HEK293 (cell line): Measurements from ENCODE around the gene CLINT1.

Experiments used
- CTCF ChIA-PET: fragments of 350-600 bp; formaldehyde crosslinking; extraction: SDS; loops from one replicate; lab custom pipeline; 2021; ENCODE audit warnings: antibody characterized with exemption; lab: Yijun Ruan, JAX
- POLR2A ChIA-PET: fragments of 300-600 bp; formaldehyde crosslinking; extraction: SDS; loops from one replicate; lab custom pipeline; 2020; ENCODE audit warnings: antibody characterized with exemption, inconsistent platforms; lab: Yijun Ruan, JAX
- H3K27ac ChIP-seq: fragments of 200-500 bp; sonication (Bioruptor generic); 2 replicates; pipeline ENCODE4 v1.5.1; 2014; ENCODE audit warnings: low read depth, low read length, control low read depth, inconsistent platforms; ENCODE audit errors: extremely low read depth
- H3K36me3 ChIP-seq, 2 experiments: fragments of 200-500 bp in 1 of 2; sonication (Bioruptor generic) in 1 of 2; 1 replicate in 1 of 2; 2 replicates in 1 of 2; pipeline ENCODE4 v1.5.1; 2014 to 2017; ENCODE audit warnings: inconsistent platforms in 2 of 2, low read length in 2 of 2; ENCODE audit not compliant: control insufficient read depth in 2 of 2, insufficient read depth in 1 of 2
- H3K4me1 ChIP-seq: fragments of 200-500 bp; sonication (Bioruptor generic); 2 replicates; pipeline ENCODE4 v1.5.1; 2014; ENCODE audit warnings: mild to moderate bottlenecking, low read length, inconsistent platforms; ENCODE audit not compliant: control insufficient read depth, insufficient read depth
- H3K4me3 ChIP-seq: 2 replicates; pipeline ENCODE4 v1.5.1; 2011; ENCODE audit warnings: low read depth, mild to moderate bottlenecking, control low read depth, low read length, moderate library complexity
- H3K9me3 ChIP-seq: fragments of 200-500 bp; sonication (Bioruptor generic); 2 replicates; pipeline ENCODE4 v1.5.1; 2014; ENCODE audit warnings: low read depth, low read length, inconsistent platforms; ENCODE audit not compliant: control insufficient read depth, insufficient read depth
- HOXD13 ChIP-seq: sonication (generic); formaldehyde crosslinking; IDR thresholded peaks from 2 replicates; pipeline ENCODE4 v1.8.0; 2022; ENCODE audit warnings: missing genetic modification reagents, borderline replicate concordance
- KLF9 ChIP-seq: fragments of 450-650 bp; formaldehyde crosslinking; IDR thresholded peaks from 2 replicates; pipeline ENCODE4 v1.5.1; 2016; ENCODE audit warnings: missing biosample characterization, missing genetic modification characterization, low read depth
- SALL2 ChIP-seq: fragments of 450-650 bp; formaldehyde crosslinking; IDR thresholded peaks from 2 replicates; pipeline ENCODE4 v1.5.0; 2017; ENCODE audit warnings: missing biosample characterization, mild to moderate bottlenecking, missing genetic modification characterization, borderline replicate concordance
- YY2 ChIP-seq: fragments of 450-650 bp; formaldehyde crosslinking; IDR thresholded peaks from 2 replicates; pipeline ENCODE4 v1.5.1; 2016; ENCODE audit warnings: missing biosample characterization, missing genetic modification characterization
- ZBTB8A ChIP-seq: fragments of 450-650 bp; formaldehyde crosslinking; IDR thresholded peaks from 2 replicates; pipeline ENCODE4 v1.5.1; 2016; ENCODE audit warnings: missing biosample characterization, missing genetic modification characterization
- ZIC2 ChIP-seq: fragments of 450-650 bp; formaldehyde crosslinking; IDR thresholded peaks from 2 replicates; pipeline ENCODE4 v1.5.1; 2016; ENCODE audit warnings: missing biosample characterization, missing genetic modification characterization
- ZNF140 ChIP-seq: fragments of 450-650 bp; formaldehyde crosslinking; IDR thresholded peaks from 2 replicates; pipeline ENCODE4 v1.5.1; 2016; ENCODE audit warnings: missing biosample characterization, missing genetic modification characterization
- ZNF19 ChIP-seq: fragments of 450-650 bp; formaldehyde crosslinking; IDR thresholded peaks from 2 replicates; pipeline ENCODE4; 2016; ENCODE audit warnings: missing biosample characterization, missing genetic modification characterization, low read depth
- ZNF202 ChIP-seq: fragments of 450-650 bp; formaldehyde crosslinking; IDR thresholded peaks from 2 replicates; pipeline ENCODE4 v1.5.1; 2016; ENCODE audit warnings: missing biosample characterization, missing genetic modification characterization, borderline replicate concordance
- ZNF239 ChIP-seq: fragments of 450-650 bp; formaldehyde crosslinking; IDR thresholded peaks from 2 replicates; pipeline ENCODE4 v1.5.1; 2016; ENCODE audit warnings: missing biosample characterization, missing genetic modification characterization
- ZNF394 ChIP-seq: fragments of 450-650 bp; formaldehyde crosslinking; IDR thresholded peaks from 2 replicates; pipeline ENCODE4 v1.5.1; 2016; ENCODE audit warnings: missing biosample characterization, missing genetic modification characterization, mild to moderate bottlenecking, moderate library complexity, borderline replicate concordance
- ZNF404 ChIP-seq: fragments of 450-650 bp; formaldehyde crosslinking; IDR thresholded peaks from 2 replicates; pipeline ENCODE4 v1.5.1; 2017; ENCODE audit warnings: missing biosample characterization, missing genetic modification characterization
- ZNF423 ChIP-seq: fragments of 450-650 bp; formaldehyde crosslinking; IDR thresholded peaks from 2 replicates; pipeline ENCODE4 v1.5.1; 2016; ENCODE audit warnings: missing biosample characterization, missing genetic modification characterization
- ZNF426 ChIP-seq: fragments of 450-650 bp; formaldehyde crosslinking; IDR thresholded peaks from 2 replicates; pipeline ENCODE4 v1.5.1; 2017; ENCODE audit warnings: missing biosample characterization, missing genetic modification characterization, mild to moderate bottlenecking, inconsistent platforms, moderate library complexity
- ZNF518A ChIP-seq: fragments of 450-650 bp; formaldehyde crosslinking; conservative IDR thresholded peaks from 2 replicates; pipeline ENCODE4 v1.5.1; 2016; ENCODE audit warnings: low read depth, missing biosample characterization, missing genetic modification characterization
- ZNF555 ChIP-seq: fragments of 450-650 bp; formaldehyde crosslinking; conservative IDR thresholded peaks from 2 replicates; pipeline ENCODE4 v1.5.1; 2017; ENCODE audit warnings: missing biosample characterization, mild to moderate bottlenecking, missing genetic modification characterization, inconsistent platforms
- ZNF560 ChIP-seq: fragments of 450-650 bp; formaldehyde crosslinking; IDR thresholded peaks from 2 replicates; pipeline ENCODE4 v1.5.1; 2017; ENCODE audit warnings: missing biosample characterization, missing genetic modification characterization, borderline replicate concordance
- ZNF623 ChIP-seq: fragments of 450-650 bp; formaldehyde crosslinking; IDR thresholded peaks from 2 replicates; pipeline ENCODE4 v1.5.1; 2016; ENCODE audit warnings: missing biosample characterization, missing genetic modification characterization
- ZNF654 ChIP-seq: fragments of 450-650 bp; formaldehyde crosslinking; IDR thresholded peaks from 2 replicates; pipeline ENCODE4 v1.5.1; 2016; ENCODE audit warnings: low read depth, missing biosample characterization, missing genetic modification characterization
- ZNF664 ChIP-seq: fragments of 450-650 bp; formaldehyde crosslinking; IDR thresholded peaks from 2 replicates; pipeline ENCODE4 v1.5.1; 2016; ENCODE audit warnings: missing biosample characterization, missing genetic modification characterization
- ZNF785 ChIP-seq: fragments of 450-650 bp; formaldehyde crosslinking; IDR thresholded peaks from 2 replicates; pipeline ENCODE4 v1.5.1; 2016; ENCODE audit warnings: missing biosample characterization, missing genetic modification characterization
- TF ChIP-seq, protein P1 (sequence below): fragments of 450-650 bp; formaldehyde crosslinking; IDR thresholded peaks from 2 replicates; pipeline ENCODE4 v1.5.1; 2016; ENCODE audit warnings: missing biosample characterization, missing genetic modification characterization
- TF ChIP-seq, protein P2 (sequence below): fragments of 450-650 bp; formaldehyde crosslinking; conservative IDR thresholded peaks from 2 replicates; pipeline ENCODE4 v1.5.1; 2016; ENCODE audit warnings: low read depth, missing biosample characterization, missing genetic modification characterization

CLINT1 gene

GRCh38 chr5:157900644-157901043 is 41.7 kb upstream of the CLINT1 start:
- ChIA-PET CTCF (interaction anchor here (0.6 kb wide), 1 partner anchor 93 kb away, joined by 3 read pairs; no protein-coding TSS in a partner anchor), POLR2A (no interaction called here)
- TF ChIP-seq ZIC2 (tag by site-specific recombination) (peak; percentile 49; the same call in 1 of the 2 replicates), YY2 (tag by site-specific recombination) (no peak), ZNF423 (tag by site-specific recombination) (no peak)
- Histone ChIP-seq H3K4me1 (no peaks in the 10 kb centered on the region), H3K4me3 (no peak overlapping the region), H3K36me3 (no peaks in the 10 kb centered on the region), H3K27ac (no peak overlapping the region), H3K9me3 (no peaks in the 10 kb centered on the region)

- Histone ChIP-seq H3K4me1 (no peaks in the 10 kb centered on the region), H3K4me3 (no peak overlapping the region), H3K9me3 (no peaks in the 10 kb centered on the region), H3K27ac (no peak overlapping the region), H3K36me3 (no peaks in the 10 kb centered on the region)
- CTCF ChIA-PET: interaction anchor here (0.6 to 0.9 kb wide), 3 partner anchors 38 to 120 kb away, joined by 3 to 6 read pairs (median 4); no protein-coding TSS in a partner anchor
- POLR2A ChIA-PET: no interaction called here
- TF ChIP-seq ZBTB8A (tag by site-specific recombination) (no peak), ZNF404 (tag by site-specific recombination) (no peak), ZNF239 (no peak), ZNF140 (peak; percentile 52; the same call in 1 of the 2 replicates), ZNF394 (tag by site-specific recombination) (peak; percentile 73; the same call in 1 of the 2 replicates), ZNF19 (tag by site-specific recombination) (0 out of 2 replicates have a peak, but pooled peaks have one; percentile 59), ZNF518A (peak; percentile 69; the same call in 1 of the 2 replicates), HOXD13 (CRISPR knock-in tag) (no peak), ZNF202 (tag by site-specific recombination) (peak; percentile 49; the same call in 1 of the 2 replicates), ZNF555 (tag by site-specific recombination) (peak; percentile 48), ZNF623 (tag by site-specific recombination) (peak; percentile 38), SALL2 (no peak), KLF9 (tag by site-specific recombination) (no peak), ZNF560 (tag by site-specific recombination) (no peak), ZNF664 (tag by site-specific recombination) (0 out of 2 replicates have a peak, but pooled peaks have one; percentile 16), ZNF654 (tag by site-specific recombination) (0 out of 2 replicates have a peak, but pooled peaks have one; percentile 11), ZNF785 (tag by site-specific recombination) (no peak), ZNF426 (tag by site-specific recombination) (peak; percentile 60)
- TF ChIP-seq, protein P1, sequence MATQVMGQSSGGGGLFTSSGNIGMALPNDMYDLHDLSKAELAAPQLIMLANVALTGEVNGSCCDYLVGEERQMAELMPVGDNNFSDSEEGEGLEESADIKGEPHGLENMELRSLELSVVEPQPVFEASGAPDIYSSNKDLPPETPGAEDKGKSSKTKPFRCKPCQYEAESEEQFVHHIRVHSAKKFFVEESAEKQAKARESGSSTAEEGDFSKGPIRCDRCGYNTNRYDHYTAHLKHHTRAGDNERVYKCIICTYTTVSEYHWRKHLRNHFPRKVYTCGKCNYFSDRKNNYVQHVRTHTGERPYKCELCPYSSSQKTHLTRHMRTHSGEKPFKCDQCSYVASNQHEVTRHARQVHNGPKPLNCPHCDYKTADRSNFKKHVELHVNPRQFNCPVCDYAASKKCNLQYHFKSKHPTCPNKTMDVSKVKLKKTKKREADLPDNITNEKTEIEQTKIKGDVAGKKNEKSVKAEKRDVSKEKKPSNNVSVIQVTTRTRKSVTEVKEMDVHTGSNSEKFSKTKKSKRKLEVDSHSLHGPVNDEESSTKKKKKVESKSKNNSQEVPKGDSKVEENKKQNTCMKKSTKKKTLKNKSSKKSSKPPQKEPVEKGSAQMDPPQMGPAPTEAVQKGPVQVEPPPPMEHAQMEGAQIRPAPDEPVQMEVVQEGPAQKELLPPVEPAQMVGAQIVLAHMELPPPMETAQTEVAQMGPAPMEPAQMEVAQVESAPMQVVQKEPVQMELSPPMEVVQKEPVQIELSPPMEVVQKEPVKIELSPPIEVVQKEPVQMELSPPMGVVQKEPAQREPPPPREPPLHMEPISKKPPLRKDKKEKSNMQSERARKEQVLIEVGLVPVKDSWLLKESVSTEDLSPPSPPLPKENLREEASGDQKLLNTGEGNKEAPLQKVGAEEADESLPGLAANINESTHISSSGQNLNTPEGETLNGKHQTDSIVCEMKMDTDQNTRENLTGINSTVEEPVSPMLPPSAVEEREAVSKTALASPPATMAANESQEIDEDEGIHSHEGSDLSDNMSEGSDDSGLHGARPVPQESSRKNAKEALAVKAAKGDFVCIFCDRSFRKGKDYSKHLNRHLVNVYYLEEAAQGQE (tag by site-specific recombination): 0 out of 2 replicates have a peak, but pooled peaks have one; percentile 25
- TF ChIP-seq, protein P2, sequence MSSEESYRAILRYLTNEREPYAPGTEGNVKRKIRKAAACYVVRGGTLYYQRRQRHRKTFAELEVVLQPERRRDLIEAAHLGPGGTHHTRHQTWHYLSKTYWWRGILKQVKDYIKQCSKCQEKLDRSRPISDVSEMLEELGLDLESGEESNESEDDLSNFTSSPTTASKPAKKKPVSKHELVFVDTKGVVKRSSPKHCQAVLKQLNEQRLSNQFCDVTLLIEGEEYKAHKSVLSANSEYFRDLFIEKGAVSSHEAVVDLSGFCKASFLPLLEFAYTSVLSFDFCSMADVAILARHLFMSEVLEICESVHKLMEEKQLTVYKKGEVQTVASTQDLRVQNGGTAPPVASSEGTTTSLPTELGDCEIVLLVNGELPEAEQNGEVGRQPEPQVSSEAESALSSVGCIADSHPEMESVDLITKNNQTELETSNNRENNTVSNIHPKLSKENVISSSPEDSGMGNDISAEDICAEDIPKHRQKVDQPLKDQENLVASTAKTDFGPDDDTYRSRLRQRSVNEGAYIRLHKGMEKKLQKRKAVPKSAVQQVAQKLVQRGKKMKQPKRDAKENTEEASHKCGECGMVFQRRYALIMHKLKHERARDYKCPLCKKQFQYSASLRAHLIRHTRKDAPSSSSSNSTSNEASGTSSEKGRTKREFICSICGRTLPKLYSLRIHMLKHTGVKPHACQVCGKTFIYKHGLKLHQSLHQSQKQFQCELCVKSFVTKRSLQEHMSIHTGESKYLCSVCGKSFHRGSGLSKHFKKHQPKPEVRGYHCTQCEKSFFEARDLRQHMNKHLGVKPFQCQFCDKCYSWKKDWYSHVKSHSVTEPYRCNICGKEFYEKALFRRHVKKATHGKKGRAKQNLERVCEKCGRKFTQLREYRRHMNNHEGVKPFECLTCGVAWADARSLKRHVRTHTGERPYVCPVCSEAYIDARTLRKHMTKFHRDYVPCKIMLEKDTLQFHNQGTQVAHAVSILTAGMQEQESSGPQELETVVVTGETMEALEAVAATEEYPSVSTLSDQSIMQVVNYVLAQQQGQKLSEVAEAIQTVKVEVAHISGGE (tag by site-specific recombination): peak; percentile 67
Observed at GRCh38 chr5:157893611-157894010, 34.7 kb upstream of the CLINT1 start.
